ENCODE measurements around the gene PLSCR4. TPM values are rescaled to one million over a fixed set of nuclear protein-coding genes. Genes with fewer than 3 reads are reported as not detected.
A peak's percentile ranks its signal among the peaks of the same experiment; 100 is the strongest.

Gene PLSCR4
- total RNA-seq, 4 donors from 2014 or later: 22.8 to 27.5 (median 25.7) TPM

- no peak for TF ChIP-seq POLR2A (IDR thresholded peaks at IDR 0.05)
- no peaks in the 10 kb centered on the region for H3K27me3 ChIP-seq
- H3K4me1 ChIP-seq: no peaks in the 10 kb centered on the region
- H3K27ac ChIP-seq: peak overlapping the region in 2 of 4 donors; percentile 88 to 95
- peak overlapping the region in 2 of 4 donors; percentile 78 to 97 for H3K4me3 ChIP-seq
- no peaks in the 10 kb centered on the region for H3K36me3 ChIP-seq
- no peak for DNase-seq
- H3K9me3 ChIP-seq: no peaks in the 10 kb centered on the region
Observed at GRCh38 chr3:146249921-146250320, 984 bp downstream of the PLSCR4 start.

DNA sequence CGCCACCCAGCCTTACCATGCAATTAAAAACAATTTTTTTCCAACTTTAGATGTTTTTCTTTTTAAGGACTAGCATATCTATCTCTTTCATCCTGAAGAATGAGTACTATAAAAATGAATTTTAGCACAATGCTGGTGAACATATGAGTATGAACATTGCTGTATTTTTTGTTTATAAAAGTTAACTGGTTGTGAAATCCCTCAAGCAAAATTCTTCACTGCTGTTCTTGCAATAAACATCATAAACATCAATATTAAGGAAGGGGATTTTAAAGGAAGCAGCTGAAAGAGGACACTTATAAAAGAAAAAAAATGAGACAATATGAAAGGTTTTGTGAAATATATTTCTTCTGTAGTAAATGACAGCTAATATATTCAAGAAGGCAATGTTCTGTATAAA, 3.0 kb downstream of the PLSCR4 start:
- no peak for DNase-seq
- no peaks in the 10 kb centered on the region for H3K9me3 ChIP-seq
- no peak for TF ChIP-seq CTCF (IDR thresholded peaks at IDR 0.05)
- TF ChIP-seq POLR2A (IDR thresholded peaks at IDR 0.05): no peak
- H3K4me1 ChIP-seq: no peaks in the 10 kb centered on the region
- H3K36me3 ChIP-seq: no peaks in the 10 kb centered on the region
- H3K27me3 ChIP-seq: no peaks in the 10 kb centered on the region
- no peak overlapping the region for H3K4me3 ChIP-seq
- H3K27ac ChIP-seq: no peak overlapping the region

DNA sequence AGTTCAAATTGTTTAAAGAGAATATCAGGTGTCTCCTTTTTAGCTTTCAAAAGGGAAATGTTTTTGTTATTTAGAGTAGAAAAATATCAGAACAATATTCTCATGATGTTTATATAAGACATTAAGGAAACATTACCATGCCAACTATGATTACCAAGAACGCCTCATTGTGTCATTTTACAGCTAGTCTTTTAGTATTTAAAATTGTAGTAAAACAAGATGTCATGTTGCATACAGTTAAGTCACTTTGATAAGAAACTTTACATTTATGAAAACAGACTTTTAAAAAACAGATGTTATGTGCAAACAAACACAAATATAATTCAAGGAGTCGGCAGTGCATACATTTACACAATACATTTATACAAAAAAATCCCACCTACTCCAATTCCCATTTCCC, 4.4 kb downstream of the PLSCR4 start:
- H3K27ac ChIP-seq: no peak overlapping the region
- H3K27me3 ChIP-seq: no peaks in the 10 kb centered on the region
- TF ChIP-seq CTCF (IDR thresholded peaks at IDR 0.05) (no peak), POLR2A (IDR thresholded peaks at IDR 0.05) (no peak)

GRCh38 chr3:146243559-146243958, 7.3 kb downstream of the PLSCR4 start:
- no peak for DNase-seq
- no peak for TF ChIP-seq CTCF (IDR thresholded peaks at IDR 0.05)
- TF ChIP-seq POLR2A (IDR thresholded peaks at IDR 0.05): no peak
- H3K36me3 ChIP-seq: no peaks in the 10 kb centered on the region
- H3K4me3 ChIP-seq: no peak overlapping the region
- no peaks in the 10 kb centered on the region for H3K9me3 ChIP-seq
- H3K27me3 ChIP-seq: no peaks in the 10 kb centered on the region
- no peak overlapping the region for H3K27ac ChIP-seq
- H3K4me1 ChIP-seq: no peaks in the 10 kb centered on the region

More for the DNA sequence above, 4.4 kb downstream of the PLSCR4 start:
- DNase-seq: no peak
- no peaks in the 10 kb centered on the region for H3K4me1 ChIP-seq
- H3K36me3 ChIP-seq: no peaks in the 10 kb centered on the region
- H3K4me3 ChIP-seq: no peak overlapping the region
- H3K9me3 ChIP-seq: no peaks in the 10 kb centered on the region

GRCh38 chr3:146241523-146242240, 9.2 kb downstream of the PLSCR4 start:
- no peak for DNase-seq
- Histone ChIP-seq H3K36me3 (no peaks in the 10 kb centered on the region), H3K27ac (no peak overlapping the region), H3K27me3 (no peaks in the 10 kb centered on the region), H3K9me3 (no peaks in the 10 kb centered on the region), H3K4me1 (no peaks in the 10 kb centered on the region), H3K4me3 (no peak overlapping the region)
- no peak for TF ChIP-seq POLR2A (IDR thresholded peaks at IDR 0.05)
- TF ChIP-seq CTCF (IDR thresholded peaks at IDR 0.05): no peak

- no peaks in the 10 kb centered on the region for H3K4me1 ChIP-seq
- H3K36me3 ChIP-seq: no peaks in the 10 kb centered on the region
- H3K9me3 ChIP-seq: peaks cover 0 to 6% (median 0%) of the 10 kb centered on the region in 4 donors
- H3K4me3 ChIP-seq: no peak overlapping the region
- no peak overlapping the region for H3K27ac ChIP-seq
- no peak for DNase-seq
- TF ChIP-seq CTCF (IDR thresholded peaks at IDR 0.05): no peak
- H3K27me3 ChIP-seq: no peaks in the 10 kb centered on the region
Observed at GRCh38 chr3:146233487-146233886, 17.4 kb downstream of the PLSCR4 start.
